Naive thymus-derived CD4-positive, alpha-beta T cell (primary cell): ENCODE data around the gene KCNJ12. TPM values are rescaled to one million over a fixed set of nuclear protein-coding genes. Genes with fewer than 3 reads are reported as not detected.
A peak's percentile ranks its signal among the peaks of the same experiment; 100 is the strongest.

Experiments used
- ATAC-seq: fragments of 150-1000 bp; cut with Tn5 transposase; 2 replicates; pipeline ENCODE4 v1.10.0; 2021; ENCODE audit warnings: mild to moderate bottlenecking, moderate library complexity
- CTCF ChIA-PET: fragments of 350-600 bp; sonication (Branson Sonifier 250); formaldehyde crosslinking; loops from one replicate; lab custom pipeline; 2021; ENCODE audit warnings: antibody characterized with exemption; lab: Charles Lee
- POLR2A ChIA-PET: fragments of 350-600 bp; sonication (Branson Sonifier 250); formaldehyde crosslinking; loops from one replicate; lab custom pipeline; 2021; ENCODE audit warnings: antibody characterized with exemption, inconsistent platforms; lab: Charles Lee
- DNase-seq, 9 donors: peaks; one replicate each; pipeline versions ENCODE4 v3.0.0 to v3.0.0-alpha.2; 2020 to 2022; ENCODE audit warnings: mixed read lengths in 1 of 9
- H3K27ac ChIP-seq: one replicate; pipeline ENCODE4 v1.7.0; 2013; ENCODE audit warnings: mild to moderate bottlenecking, low read depth, low read length, moderate library complexity
- H3K27me3 ChIP-seq, 2 donors: one replicate each; pipeline ENCODE4 v1.7.0; 2013; ENCODE audit warnings: low read length in 2 of 2, mild to moderate bottlenecking in 2 of 2, moderate library complexity in 2 of 2; ENCODE audit not compliant: control insufficient read depth in 2 of 2, insufficient read depth in 2 of 2
- H3K36me3 ChIP-seq, 3 experiments: 1 replicate in 2 of 3; 2 replicates in 1 of 3; pipeline ENCODE4 v1.7.0; 2013; ENCODE audit warnings: low read length in 3 of 3, mild to moderate bottlenecking in 3 of 3, moderate library complexity in 1 of 3; ENCODE audit not compliant: insufficient read depth in 3 of 3, control insufficient read depth in 2 of 3
- H3K4me1 ChIP-seq, 2 donors: one replicate each; pipeline ENCODE4 v1.7.0; 2013; ENCODE audit warnings: low read length in 2 of 2, mild to moderate bottlenecking in 2 of 2, moderate library complexity in 1 of 2; ENCODE audit not compliant: control insufficient read depth in 2 of 2, insufficient read depth in 2 of 2
- H3K4me3 ChIP-seq: 2 replicates; pipeline ENCODE4 v1.7.0; 2013; ENCODE audit warnings: mild to moderate bottlenecking, low read length
- H3K9me3 ChIP-seq, 3 experiments: 1 replicate in 2 of 3; 2 replicates in 1 of 3; pipeline ENCODE4 v1.7.0; 2013; ENCODE audit warnings: low read length in 3 of 3; ENCODE audit not compliant: control insufficient read depth in 2 of 3
- H3K27ac Mint-ChIP-seq, 9 donors: one replicate each; pipeline ENCODE4 v1.8.0; 2020 to 2022; ENCODE audit warnings: mixed read lengths in 9 of 9, mild to moderate bottlenecking in 8 of 9, moderate library complexity in 5 of 9, inconsistent platforms in 2 of 9
- H3K27me3 Mint-ChIP-seq, 5 donors: one replicate each; pipeline ENCODE4 v1.8.0; 2021 to 2022; ENCODE audit warnings: mixed read lengths in 5 of 5, mild to moderate bottlenecking in 1 of 5
- H3K36me3 Mint-ChIP-seq, 5 donors: one replicate each; pipeline ENCODE4 v1.8.0; 2020 to 2022; ENCODE audit warnings: mixed read lengths in 5 of 5, mild to moderate bottlenecking in 3 of 5, inconsistent platforms in 1 of 5
- H3K4me1 Mint-ChIP-seq, 7 donors: one replicate each; pipeline ENCODE4 v1.8.0; 2020 to 2022; ENCODE audit warnings: mixed read lengths in 7 of 7, mild to moderate bottlenecking in 3 of 7, inconsistent platforms in 1 of 7
- H3K4me3 Mint-ChIP-seq, 10 donors: one replicate each; pipeline ENCODE4 v1.8.0; 2020 to 2022; ENCODE audit warnings: mild to moderate bottlenecking in 10 of 10, mixed read lengths in 10 of 10, moderate library complexity in 6 of 10, inconsistent platforms in 2 of 10
- H3K9me3 Mint-ChIP-seq, 11 donors: one replicate each; pipeline ENCODE4 v1.8.0; 2020 to 2022; ENCODE audit warnings: mixed read lengths in 11 of 11, mild to moderate bottlenecking in 4 of 11, inconsistent platforms in 1 of 11, moderate library complexity in 1 of 11
- intact Hi-C, 2 donors: fragments of 100-400 bp; cut with micrococcal nuclease; formaldehyde crosslinking; loops; one replicate each; pipeline ENCODE4 v1.15.1; 2023
- polyA plus RNA-seq, 2 donors: library from polyadenylated mRNA; unstranded; fragments of 300-500 nt; fragmentation: Illumina TruSeq; gene quantifications; one replicate each; pipeline ENCODE4 v1.2.3, GENCODE V29; 2021
- total RNA-seq, 6 experiments: library from RNA in 5 of 6; stranded (reverse) in 5 of 6; gene quantifications; 1 replicate in 5 of 6; 2 replicates in 1 of 6; pipeline ENCODE4 v1.2.3 and lab custom pipeline; 2021 to 2026

Gene KCNJ12
- total and polyA plus RNA-seq, 7 experiments from 2014 or later = 0.19 to 0.24 TPM; not detected in 5

DNA sequence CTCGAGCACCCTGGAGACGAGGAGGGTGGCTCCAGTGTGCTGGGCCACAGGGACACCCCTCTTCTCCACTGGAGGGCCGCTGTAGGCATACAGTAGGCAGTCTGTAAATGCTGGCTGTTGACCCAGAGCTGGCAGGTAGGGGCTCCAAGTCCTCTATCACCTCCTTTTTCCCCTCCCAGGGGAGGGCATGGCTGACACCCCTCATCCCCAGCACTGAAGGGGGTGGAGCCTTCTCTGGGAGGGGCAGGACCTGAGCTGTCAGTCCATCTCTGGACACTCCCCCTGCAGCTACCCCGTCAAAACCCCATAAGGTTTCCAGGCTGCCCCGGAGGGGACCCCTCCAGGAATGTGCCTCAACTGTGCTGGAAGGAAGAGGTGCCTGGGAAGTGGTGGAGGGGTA lies 2.4 kb downstream of the KCNJ12 start:
- no peaks in the 10 kb centered on the region for H3K36me3 ChIP-seq
- Mint-ChIP-seq H3K9me3 (no peaks in the 10 kb centered on the region), H3K27ac (no peak overlapping the region), H3K36me3 (no peaks in the 10 kb centered on the region), H3K4me3 (peak overlapping the region in 2 of 10 donors; percentile 68 to 83), H3K4me1 (peaks cover 0 to 10% (median 8%) of the 10 kb centered on the region in 7 donors), H3K27me3 (peaks cover 13 to 34% (median 29%) of the 10 kb centered on the region in 5 donors)
- H3K9me3 ChIP-seq = no peaks in the 10 kb centered on the region
- H3K4me1 ChIP-seq = no peaks in the 10 kb centered on the region
- CTCF ChIA-PET = interaction anchor here (0.5 kb wide), 1 partner anchor 118 kb away, joined by 3 read pairs; no protein-coding TSS in a partner anchor
- no peak overlapping the region for H3K4me3 ChIP-seq
- POLR2A ChIA-PET = no interaction called here
- DNase-seq (no peak), ATAC-seq (no peak)
- no peak overlapping the region for H3K27ac ChIP-seq
- no peaks in the 10 kb centered on the region for H3K27me3 ChIP-seq
- intact Hi-C loops = no loop called here

GRCh38 chr17:21379080-21379711 lies 3.0 kb downstream of the KCNJ12 start:
- Histone ChIP-seq H3K27ac (no peak overlapping the region), H3K4me1 (no peaks in the 10 kb centered on the region), H3K9me3 (no peaks in the 10 kb centered on the region), H3K27me3 (no peaks in the 10 kb centered on the region), H3K4me3 (no peak overlapping the region), H3K36me3 (no peaks in the 10 kb centered on the region)
- intact Hi-C loops = no loop called here
- no peak overlapping the region for H3K27ac Mint-ChIP-seq
- no peak for ATAC-seq
- peaks cover 0 to 10% (median 8%) of the 10 kb centered on the region in 7 donors for H3K4me1 Mint-ChIP-seq
- no peaks in the 10 kb centered on the region for H3K9me3 Mint-ChIP-seq
- peak overlapping the region in 1 of 10 donors; percentile 83 for H3K4me3 Mint-ChIP-seq
- no peak for DNase-seq
- peaks cover 13 to 34% (median 29%) of the 10 kb centered on the region in 5 donors for H3K27me3 Mint-ChIP-seq
- H3K36me3 Mint-ChIP-seq = no peaks in the 10 kb centered on the region
- ChIA-PET CTCF (no interaction called here), POLR2A (no interaction called here)

- no peaks in the 10 kb centered on the region for H3K36me3 Mint-ChIP-seq
- no peaks in the 10 kb centered on the region for H3K9me3 ChIP-seq
- H3K27me3 ChIP-seq = no peaks in the 10 kb centered on the region
- no peak overlapping the region for H3K27ac Mint-ChIP-seq
- ChIA-PET POLR2A (no interaction called here), CTCF (no interaction called here)
- DNase-seq (no peak), ATAC-seq (no peak)
- no peak overlapping the region for H3K4me3 Mint-ChIP-seq
- H3K27ac ChIP-seq = no peak overlapping the region
- peaks cover 0 to 9% (median 5%) of the 10 kb centered on the region in 7 donors for H3K4me1 Mint-ChIP-seq
- no peaks in the 10 kb centered on the region for H3K36me3 ChIP-seq
- no peak overlapping the region for H3K4me3 ChIP-seq
- intact Hi-C loops = no loop called here
- H3K27me3 Mint-ChIP-seq = peaks cover 4 to 24% (median 19%) of the 10 kb centered on the region in 5 donors
- no peaks in the 10 kb centered on the region for H3K9me3 Mint-ChIP-seq
- H3K4me1 ChIP-seq = no peaks in the 10 kb centered on the region
These were observed 4.5 kb downstream of the KCNJ12 start for GRCh38 chr17:21380659-21381058.

- POLR2A ChIA-PET = no interaction called here
- ATAC-seq = no peak
These were observed 5.0 kb downstream of the KCNJ12 start for GRCh38 chr17:21381076-21381706.

DNA sequence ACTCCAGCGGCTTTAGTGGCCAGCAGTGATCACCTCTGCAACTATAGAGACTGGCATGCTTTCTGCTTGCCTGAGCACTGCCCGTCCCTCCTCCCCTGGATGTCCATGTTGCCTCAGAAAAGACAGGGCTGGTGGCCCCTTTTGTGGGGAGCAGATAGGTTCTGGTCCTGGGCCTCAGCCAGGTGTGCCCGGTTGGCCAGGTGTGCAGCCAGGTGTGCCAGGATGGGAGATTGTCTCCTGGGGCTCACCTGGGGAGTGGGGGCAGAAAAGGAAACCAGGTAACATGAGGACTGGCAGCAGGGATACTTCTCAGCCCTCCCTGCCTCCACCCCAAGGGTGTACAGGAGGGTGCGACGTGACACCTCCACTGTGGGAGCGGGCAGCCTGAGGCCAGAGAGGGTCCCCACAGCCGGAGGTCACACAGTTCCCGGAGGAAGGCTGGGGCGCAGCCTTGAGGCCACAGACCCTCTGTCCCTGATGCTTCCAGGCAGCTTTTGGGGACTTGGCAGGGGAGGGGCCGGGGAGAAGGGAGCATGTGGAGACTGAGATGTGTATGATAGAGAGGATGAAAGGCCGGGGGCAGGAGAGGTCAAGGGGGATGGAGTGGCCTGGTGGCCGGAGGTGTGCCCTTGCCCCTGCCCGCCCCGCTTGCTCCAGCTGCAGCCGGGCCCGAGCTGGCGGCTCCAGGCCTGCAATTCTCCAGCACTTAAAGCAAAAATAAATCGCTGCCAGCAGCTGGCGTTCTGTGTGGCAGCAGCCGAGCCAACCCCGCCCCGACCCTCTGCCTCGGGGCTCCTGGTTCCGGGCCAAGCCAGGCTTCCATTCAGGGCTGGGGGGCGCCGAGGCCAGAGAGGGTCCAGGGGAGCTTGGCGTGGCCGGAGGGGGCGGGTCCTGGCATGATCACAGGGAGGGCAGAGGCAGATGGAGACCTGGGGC lies 6.7 kb downstream of the KCNJ12 start:
- H3K4me3 Mint-ChIP-seq = no peak overlapping the region
- POLR2A ChIA-PET = no interaction called here
- Histone ChIP-seq H3K4me3 (no peak overlapping the region), H3K9me3 (no peaks in the 10 kb centered on the region), H3K27ac (no peak overlapping the region), H3K4me1 (no peaks in the 10 kb centered on the region), H3K27me3 (no peaks in the 10 kb centered on the region), H3K36me3 (no peaks in the 10 kb centered on the region)
- CTCF ChIA-PET = no interaction called here
- DNase-seq (no peak), ATAC-seq (no peak)
- intact Hi-C loops = no loop called here
- H3K36me3 Mint-ChIP-seq = no peaks in the 10 kb centered on the region
- peaks cover 0 to 20% (median 5%) of the 10 kb centered on the region in 5 donors for H3K27me3 Mint-ChIP-seq
- no peak overlapping the region for H3K27ac Mint-ChIP-seq
- H3K4me1 Mint-ChIP-seq = peaks cover 0 to 1% (median under 1%) of the 10 kb centered on the region in 7 donors
- H3K9me3 Mint-ChIP-seq = no peaks in the 10 kb centered on the region

More at GRCh38 chr17:21381076-21381706, 5.0 kb downstream of the KCNJ12 start:
- H3K4me1 ChIP-seq = no peaks in the 10 kb centered on the region
- CTCF ChIA-PET = no interaction called here
- no peak overlapping the region for H3K4me3 ChIP-seq
- H3K27ac Mint-ChIP-seq = no peak overlapping the region
- peak overlapping the region in 1 of 10 donors; percentile 34 for H3K4me3 Mint-ChIP-seq
- H3K27ac ChIP-seq = no peak overlapping the region
- H3K9me3 ChIP-seq = no peaks in the 10 kb centered on the region
- no peaks in the 10 kb centered on the region for H3K36me3 ChIP-seq
- H3K27me3 ChIP-seq = no peaks in the 10 kb centered on the region
- intact Hi-C loops = no loop called here
- H3K27me3 Mint-ChIP-seq = peaks cover 0 to 21% (median 14%) of the 10 kb centered on the region in 5 donors
- DNase-seq = no peak
- H3K36me3 Mint-ChIP-seq = no peaks in the 10 kb centered on the region
- no peaks in the 10 kb centered on the region for H3K9me3 Mint-ChIP-seq
- H3K4me1 Mint-ChIP-seq = peaks cover 0 to 9% (median 3%) of the 10 kb centered on the region in 7 donors

DNA sequence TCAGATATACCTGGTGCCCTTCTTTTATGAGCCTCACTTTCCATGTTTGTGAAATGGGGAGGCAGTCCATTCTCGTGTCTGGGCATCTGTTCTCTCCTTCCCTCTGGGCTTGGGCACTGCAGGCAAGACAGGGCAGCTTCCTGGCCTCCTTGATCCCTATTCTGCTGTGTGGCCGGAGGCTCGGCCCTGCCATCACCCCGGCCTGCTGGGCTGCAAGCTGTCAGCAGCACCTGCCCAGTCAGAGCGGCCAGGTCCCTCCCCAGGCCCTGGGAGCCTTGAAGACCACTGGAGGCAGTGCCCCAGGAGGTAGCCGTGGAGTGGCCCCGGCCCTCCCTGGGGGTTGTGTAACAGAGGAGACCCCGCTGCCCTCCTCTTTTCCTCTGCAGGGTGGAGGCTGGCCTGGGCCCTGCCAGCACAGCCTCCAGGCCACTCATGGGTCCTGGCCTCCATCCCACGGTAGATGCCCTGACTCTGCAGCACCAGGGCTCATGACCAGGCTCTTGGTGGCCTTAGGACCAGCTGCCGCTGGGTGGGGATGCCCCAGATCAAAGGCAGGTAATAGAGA lies 9.2 kb downstream of the KCNJ12 start:
- Histone ChIP-seq H3K4me1 (no peaks in the 10 kb centered on the region), H3K4me3 (no peak overlapping the region), H3K9me3 (no peaks in the 10 kb centered on the region), H3K27me3 (no peaks in the 10 kb centered on the region), H3K36me3 (no peaks in the 10 kb centered on the region), H3K27ac (no peak overlapping the region)
- no peaks in the 10 kb centered on the region for H3K36me3 Mint-ChIP-seq
- no peaks in the 10 kb centered on the region for H3K9me3 Mint-ChIP-seq
- intact Hi-C loops = no loop called here
- CTCF ChIA-PET = no interaction called here
- H3K27me3 Mint-ChIP-seq = peaks cover 0 to 8% (median 0%) of the 10 kb centered on the region in 5 donors
- no peak overlapping the region for H3K27ac Mint-ChIP-seq
- POLR2A ChIA-PET = no interaction called here
- DNase-seq (no peak), ATAC-seq (no peak)
- H3K4me3 Mint-ChIP-seq = no peak overlapping the region
- no peaks in the 10 kb centered on the region for H3K4me1 Mint-ChIP-seq
